Activated naive CD4-positive, alpha-beta T cell treated with anti-CD3 and anti-CD28 coated beads, Interleukin-2, amount 50 U/mL, for 24 hours (primary cell): ENCODE data around the gene BRWD1.
A peak's percentile ranks its signal among the peaks of the same experiment; 100 is the strongest.
"Not testable (repeated sequence)": the region's sequence is repeated elsewhere in the genome, so short reads cannot be mapped to it uniquely, and the experiment has no call there.

ENCODE experiments used
- H3K27ac Mint-ChIP-seq: one replicate; pipeline ENCODE4 v1.8.0; 2021; ENCODE audit warnings: mild to moderate bottlenecking, mixed read lengths
- H3K27me3 Mint-ChIP-seq: one replicate; pipeline ENCODE4 v1.8.0; 2021; ENCODE audit warnings: mixed read lengths
- H3K36me3 Mint-ChIP-seq: one replicate; pipeline ENCODE4 v1.8.0; 2021; ENCODE audit warnings: mixed read lengths
- H3K4me1 Mint-ChIP-seq: one replicate; pipeline ENCODE4 v1.8.0; 2021; ENCODE audit warnings: mixed read lengths
- H3K4me3 Mint-ChIP-seq: one replicate; pipeline ENCODE4 v1.8.0; 2021; ENCODE audit warnings: mild to moderate bottlenecking, mixed read lengths
- H3K9me3 Mint-ChIP-seq: one replicate; pipeline ENCODE4 v1.8.0; 2021; ENCODE audit warnings: mixed read lengths

Gene BRWD1

DNA sequence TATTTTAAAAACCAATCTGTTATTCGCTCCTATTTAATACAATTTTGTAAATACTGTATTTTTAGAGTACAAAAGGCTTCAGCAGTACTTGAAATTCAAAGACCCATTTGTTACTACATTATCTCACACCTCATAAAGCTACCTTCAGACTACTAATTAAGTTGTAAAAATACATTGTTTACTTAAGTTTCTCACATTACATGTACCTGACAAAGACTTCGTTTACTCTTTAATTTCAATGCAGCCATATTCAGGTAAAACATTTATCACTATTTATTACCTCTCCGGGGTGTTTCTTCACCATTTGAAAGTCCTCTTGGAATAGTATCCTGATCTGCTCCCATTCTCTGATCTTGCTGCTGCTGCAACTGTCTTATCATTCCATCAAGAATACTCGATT lies 55.2 kb downstream of the BRWD1 start:
- Mint-ChIP-seq H3K4me1 (peaks cover 11% of the 10 kb centered on the region), H3K9me3 (no peaks in the 10 kb centered on the region), H3K36me3 (peaks cover 11% of the 10 kb centered on the region), H3K27ac (no peak overlapping the region), H3K27me3 (no peaks in the 10 kb centered on the region), H3K4me3 (no peak overlapping the region)

DNA sequence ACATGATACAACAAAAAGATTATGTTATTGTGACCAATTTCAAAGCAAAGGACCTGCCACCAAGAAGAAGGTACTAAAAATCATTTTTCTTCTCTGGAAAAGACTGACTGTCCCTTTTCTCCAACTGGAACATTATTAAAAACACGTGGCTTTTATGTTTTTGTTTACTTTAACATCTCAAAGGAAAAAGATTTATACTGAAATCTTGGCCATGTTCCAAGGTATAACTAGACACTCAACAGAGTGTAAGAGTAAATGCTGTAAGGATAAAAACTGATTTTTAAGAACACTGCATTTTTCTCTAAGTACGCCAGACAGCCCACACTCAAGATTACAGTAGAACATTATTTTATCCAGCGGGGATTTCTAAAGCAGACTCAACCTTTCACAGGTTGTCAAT lies 62.1 kb downstream of the BRWD1 start:
- Mint-ChIP-seq H3K4me3 (no peak overlapping the region), H3K27ac (peak overlapping the region; percentile 35), H3K36me3 (peaks cover 5% of the 10 kb centered on the region), H3K9me3 (no peaks in the 10 kb centered on the region), H3K27me3 (no peaks in the 10 kb centered on the region), H3K4me1 (peaks cover 8% of the 10 kb centered on the region)

DNA sequence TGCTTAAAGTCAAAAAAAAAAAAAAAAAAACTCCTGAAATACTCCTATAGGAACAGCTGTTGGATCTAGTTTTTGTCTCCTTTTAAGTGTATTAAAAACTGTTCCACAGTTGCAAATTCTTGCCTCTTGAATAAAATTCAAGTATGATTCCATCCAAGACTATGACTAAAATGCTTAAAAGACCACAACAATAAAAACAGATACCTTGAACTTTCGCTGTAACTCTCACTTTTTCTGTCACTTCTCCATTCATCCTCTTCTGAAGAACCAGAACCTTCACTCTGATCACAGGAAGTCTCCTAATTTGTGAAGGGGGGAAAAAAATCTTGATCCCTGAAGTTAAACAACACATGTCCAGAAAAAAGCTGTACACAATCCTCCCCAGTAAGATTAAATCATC lies 75.2 kb downstream of the BRWD1 start:
- Mint-ChIP-seq H3K4me3 (no peak overlapping the region), H3K4me1 (peaks cover 39% of the 10 kb centered on the region), H3K27me3 (no peaks in the 10 kb centered on the region), H3K36me3 (peaks cover 22% of the 10 kb centered on the region), H3K27ac (peak overlapping the region; percentile 73), H3K9me3 (no peaks in the 10 kb centered on the region)

DNA sequence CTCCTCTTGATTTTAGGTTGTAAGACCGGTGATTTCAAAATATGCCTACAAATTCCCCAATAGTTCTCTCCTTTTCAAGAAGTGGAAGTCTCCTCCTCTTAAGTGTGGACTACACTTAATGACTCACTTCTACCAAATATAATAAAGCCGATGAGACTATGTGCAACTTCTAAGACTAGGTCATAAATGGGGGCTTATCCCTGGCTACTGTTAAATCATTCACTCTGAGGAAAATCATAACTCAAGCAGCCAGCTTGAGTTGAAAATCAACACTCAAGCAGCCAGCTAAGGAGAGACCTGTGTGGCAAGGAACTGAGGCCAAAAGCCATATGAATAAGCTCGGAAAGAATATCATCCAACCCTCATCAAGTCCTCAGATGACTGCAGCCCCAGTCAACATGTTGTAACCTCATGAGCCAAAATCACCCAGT lies 80.6 kb downstream of the BRWD1 start:
- no peaks in the 10 kb centered on the region for H3K9me3 Mint-ChIP-seq
- peaks cover 16% of the 10 kb centered on the region for H3K4me1 Mint-ChIP-seq
- H3K27me3 Mint-ChIP-seq, result no peaks in the 10 kb centered on the region
- no peak overlapping the region for H3K4me3 Mint-ChIP-seq
- peak overlapping the region; percentile 30 for H3K27ac Mint-ChIP-seq
- H3K36me3 Mint-ChIP-seq, result peaks cover 17% of the 10 kb centered on the region

DNA sequence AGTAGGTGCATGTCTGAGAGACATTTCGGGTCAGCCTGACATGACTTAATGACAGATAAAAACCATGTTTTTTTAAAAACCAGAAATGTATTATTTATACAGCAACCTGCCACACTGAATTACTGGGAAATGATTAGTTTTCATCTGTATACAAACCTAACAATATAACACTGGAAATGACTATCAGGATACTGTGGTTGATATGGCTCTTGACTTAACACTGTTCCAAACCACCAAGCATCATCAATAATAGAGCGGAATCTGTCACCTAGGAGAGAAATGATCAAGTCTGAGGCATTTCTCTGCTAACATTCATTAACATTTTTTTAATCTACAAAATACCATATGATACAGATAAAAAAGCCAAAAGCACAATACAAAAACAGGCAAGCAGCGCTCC lies 88.5 kb downstream of the BRWD1 start:
- Mint-ChIP-seq H3K27me3 (no peaks in the 10 kb centered on the region), H3K36me3 (peaks cover 26% of the 10 kb centered on the region), H3K4me3 (no peak overlapping the region)

DNA sequence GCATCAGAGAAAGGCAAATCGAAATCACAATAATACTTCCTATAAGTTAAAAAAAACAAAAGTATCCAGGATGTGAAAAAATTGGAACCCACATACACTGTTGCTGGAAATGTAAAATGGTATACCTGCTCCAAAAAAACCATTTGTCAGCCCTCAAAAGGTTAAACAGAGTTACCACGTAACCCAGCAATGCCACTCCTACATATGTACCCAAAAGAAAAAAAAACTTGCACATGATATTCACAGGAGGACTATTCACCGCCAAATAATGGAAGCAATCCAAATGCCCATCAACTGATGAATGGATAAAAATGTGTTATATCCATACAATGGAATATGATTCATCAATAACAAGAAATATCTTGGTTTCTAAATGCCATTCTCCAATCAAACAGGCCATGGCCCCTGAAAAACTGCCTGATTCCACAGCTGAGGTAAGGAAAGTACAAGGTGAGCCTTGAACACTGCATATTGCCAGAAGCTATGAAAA lies 91.4 kb downstream of the BRWD1 start:
- peaks cover 26% of the 10 kb centered on the region for H3K36me3 Mint-ChIP-seq
- H3K27ac Mint-ChIP-seq, result peak overlapping the region; percentile 46
- no peak overlapping the region for H3K4me3 Mint-ChIP-seq
- no peaks in the 10 kb centered on the region for H3K9me3 Mint-ChIP-seq
- peaks cover 21% of the 10 kb centered on the region for H3K4me1 Mint-ChIP-seq
- no peaks in the 10 kb centered on the region for H3K27me3 Mint-ChIP-seq

More for the DNA sequence above, 88.5 kb downstream of the BRWD1 start:
- Mint-ChIP-seq H3K9me3 (no peaks in the 10 kb centered on the region), H3K4me1 (peaks cover 15% of the 10 kb centered on the region), H3K27ac (peak overlapping the region; percentile 32)

DNA sequence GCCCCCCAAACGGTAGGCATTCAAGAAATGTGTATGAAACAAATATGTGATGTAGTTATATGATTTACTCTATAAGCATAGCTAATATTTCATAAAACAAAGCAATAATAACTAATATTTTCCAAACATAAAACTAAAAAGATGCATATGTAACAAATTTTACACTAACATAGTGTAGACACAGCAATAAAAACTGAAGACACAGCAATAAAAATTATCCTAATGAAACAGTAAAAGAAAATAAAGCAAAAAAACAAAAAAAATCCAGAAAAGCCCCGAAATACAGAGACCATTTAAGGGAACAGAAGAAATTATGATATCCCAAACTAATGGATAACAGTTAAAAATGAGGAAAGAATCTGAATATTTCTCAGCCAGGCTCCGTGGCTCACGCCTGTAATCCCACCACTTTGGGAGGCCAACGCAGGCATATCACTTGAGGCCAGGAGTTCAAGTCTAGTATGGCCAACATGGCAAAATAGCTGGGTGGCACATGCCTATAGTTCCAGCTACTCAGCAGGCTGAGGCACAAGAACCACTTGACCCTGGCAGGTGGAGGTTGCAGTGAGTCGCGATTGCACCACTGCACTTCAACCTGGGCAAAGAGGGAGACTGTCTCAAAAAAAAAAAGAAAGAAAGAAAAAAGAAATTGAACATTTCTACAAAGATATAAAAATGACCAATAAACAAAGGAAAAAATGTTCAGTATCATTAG lies 92.0 kb downstream of the BRWD1 start:
- no peak overlapping the region for H3K4me3 Mint-ChIP-seq
- H3K36me3 Mint-ChIP-seq, result peaks cover 25% of the 10 kb centered on the region
- no peak overlapping the region for H3K27ac Mint-ChIP-seq

DNA sequence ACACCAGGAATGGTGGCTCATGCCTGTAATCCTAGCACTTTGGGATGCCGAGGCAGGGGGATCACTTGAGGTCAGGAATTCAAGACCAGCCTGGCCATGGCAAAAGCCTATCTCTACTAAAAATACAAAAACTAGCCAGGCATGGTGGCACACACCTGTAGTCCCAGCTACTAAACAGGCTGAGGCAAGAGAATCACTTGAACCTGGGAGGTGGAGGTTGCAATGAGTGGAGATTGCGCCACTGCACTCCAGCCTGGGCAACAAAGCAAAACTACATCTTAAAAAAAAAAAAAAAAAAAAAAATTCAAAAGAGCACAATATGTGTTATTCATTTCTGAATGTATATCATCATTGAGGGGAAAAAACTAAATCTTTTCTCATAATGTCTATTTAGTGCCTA lies 92.6 kb downstream of the BRWD1 start:
- Mint-ChIP-seq H3K36me3 (peaks cover 25% of the 10 kb centered on the region), H3K4me1 (peaks cover 18% of the 10 kb centered on the region)
- not testable (repeated sequence) for H3K4me3 Mint-ChIP-seq, H3K27me3 Mint-ChIP-seq, H3K27ac Mint-ChIP-seq, H3K9me3 Mint-ChIP-seq

More for the DNA sequence above, 92.0 kb downstream of the BRWD1 start:
- Mint-ChIP-seq H3K4me1 (peaks cover 18% of the 10 kb centered on the region), H3K9me3 (no peaks in the 10 kb centered on the region), H3K27me3 (no peaks in the 10 kb centered on the region)

DNA sequence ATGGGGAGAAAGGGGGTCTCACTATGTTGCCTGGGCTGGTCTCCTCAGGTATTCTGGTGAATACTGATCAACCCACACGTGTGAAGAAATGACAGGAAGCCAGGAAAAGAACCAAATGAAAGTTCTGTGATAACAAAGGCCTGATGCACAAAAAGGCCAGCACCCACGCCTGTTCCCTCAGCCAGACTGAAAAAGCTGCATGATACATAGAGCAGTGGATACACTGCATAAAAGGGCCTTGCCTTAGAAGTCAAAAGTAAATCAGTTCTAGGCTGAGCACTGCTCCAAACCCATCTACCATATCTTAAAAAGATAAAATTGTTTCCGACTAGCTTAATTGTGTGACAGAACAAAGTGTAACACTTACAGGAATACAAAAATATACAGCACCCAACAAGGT lies 93.3 kb downstream of the BRWD1 start:
- Mint-ChIP-seq H3K27ac (no peak overlapping the region), H3K9me3 (no peaks in the 10 kb centered on the region)

DNA sequence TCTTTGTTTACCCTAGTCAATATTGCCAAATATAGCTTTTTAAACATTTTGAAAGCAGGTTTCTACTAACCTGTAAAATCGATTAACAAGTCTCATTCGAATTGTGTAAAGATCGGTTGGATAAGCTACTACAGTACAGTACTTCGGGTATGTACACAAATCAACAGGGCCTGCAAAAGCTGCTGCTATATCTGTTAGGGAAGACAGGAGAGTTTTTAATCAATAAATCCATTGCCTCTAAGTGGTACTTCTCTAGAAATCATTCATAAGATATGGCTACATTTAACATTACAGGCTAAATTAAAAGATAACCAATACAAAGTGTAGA lies 95.4 kb downstream of the BRWD1 start:
- no peak overlapping the region for H3K27ac Mint-ChIP-seq
- H3K4me3 Mint-ChIP-seq, result no peak overlapping the region
- H3K27me3 Mint-ChIP-seq, result no peaks in the 10 kb centered on the region
- peaks cover 16% of the 10 kb centered on the region for H3K36me3 Mint-ChIP-seq
- peaks cover 18% of the 10 kb centered on the region for H3K4me1 Mint-ChIP-seq
- H3K9me3 Mint-ChIP-seq, result no peaks in the 10 kb centered on the region

More for the DNA sequence above, 93.3 kb downstream of the BRWD1 start:
- Mint-ChIP-seq H3K4me1 (peaks cover 18% of the 10 kb centered on the region), H3K4me3 (no peak overlapping the region), H3K36me3 (peaks cover 25% of the 10 kb centered on the region), H3K27me3 (no peaks in the 10 kb centered on the region)

DNA sequence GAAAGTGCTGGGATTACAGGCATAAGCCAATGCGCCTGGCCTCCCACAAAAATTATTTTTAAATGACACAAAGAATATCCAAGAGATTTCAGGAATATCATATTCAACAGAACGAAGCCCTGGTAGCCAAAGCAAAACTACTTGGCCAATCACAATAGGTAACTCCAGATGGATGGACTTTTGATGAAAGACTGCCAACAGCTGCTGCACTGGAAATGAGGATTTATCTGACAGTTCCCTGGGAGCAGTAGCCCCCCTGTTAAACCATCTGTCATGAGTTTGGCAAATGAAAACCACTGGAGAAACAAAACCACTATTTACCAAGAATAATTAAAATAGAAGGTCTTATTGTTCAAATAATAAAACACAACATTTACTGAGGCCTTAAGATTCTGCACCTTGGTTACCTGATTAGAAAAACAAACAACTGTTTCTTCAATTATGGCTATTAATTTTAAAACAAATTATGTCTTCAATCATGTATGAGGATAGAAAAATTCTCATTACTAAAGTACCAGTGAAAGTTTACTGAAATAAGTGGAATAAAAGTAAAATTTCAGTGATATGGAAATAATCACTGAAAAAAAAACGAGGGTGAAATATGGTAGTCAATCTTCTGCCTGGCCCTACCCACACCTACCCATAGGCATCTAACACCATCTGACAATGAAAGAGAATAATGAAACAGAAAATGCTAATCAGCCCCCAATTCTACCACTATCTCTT lies 95.9 kb downstream of the BRWD1 start:
- H3K4me1 Mint-ChIP-seq, result peaks cover 14% of the 10 kb centered on the region
- peaks cover 13% of the 10 kb centered on the region for H3K36me3 Mint-ChIP-seq

DNA sequence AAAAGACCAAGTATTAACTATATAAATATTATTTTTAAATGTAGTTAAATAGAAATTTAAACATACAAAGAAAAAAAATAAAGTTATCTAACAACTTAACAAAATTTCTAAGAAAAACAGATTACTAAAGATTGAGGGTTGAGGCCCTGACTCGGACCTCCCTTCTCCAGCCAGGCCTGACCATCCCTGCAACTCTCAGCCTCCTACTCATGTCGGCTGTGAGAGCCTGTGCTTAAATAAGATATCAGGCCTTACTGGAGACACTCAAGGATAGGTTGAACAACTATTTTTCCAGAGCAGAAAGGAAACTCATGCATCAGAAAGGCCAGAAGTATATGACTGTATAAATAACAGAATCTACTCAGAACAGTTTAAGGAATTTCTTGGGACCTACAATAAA lies 97.1 kb downstream of the BRWD1 start:
- H3K4me3 Mint-ChIP-seq, result no peak overlapping the region
- no peaks in the 10 kb centered on the region for H3K27me3 Mint-ChIP-seq
- peaks cover 18% of the 10 kb centered on the region for H3K36me3 Mint-ChIP-seq
- H3K27ac Mint-ChIP-seq, result peak overlapping the region; percentile 68
- H3K4me1 Mint-ChIP-seq, result peaks cover 20% of the 10 kb centered on the region
- H3K9me3 Mint-ChIP-seq, result no peaks in the 10 kb centered on the region

More for the DNA sequence above, 95.9 kb downstream of the BRWD1 start:
- no peaks in the 10 kb centered on the region for H3K27me3 Mint-ChIP-seq
- H3K27ac Mint-ChIP-seq, result no peak overlapping the region
- no peaks in the 10 kb centered on the region for H3K9me3 Mint-ChIP-seq
- no peak overlapping the region for H3K4me3 Mint-ChIP-seq

DNA sequence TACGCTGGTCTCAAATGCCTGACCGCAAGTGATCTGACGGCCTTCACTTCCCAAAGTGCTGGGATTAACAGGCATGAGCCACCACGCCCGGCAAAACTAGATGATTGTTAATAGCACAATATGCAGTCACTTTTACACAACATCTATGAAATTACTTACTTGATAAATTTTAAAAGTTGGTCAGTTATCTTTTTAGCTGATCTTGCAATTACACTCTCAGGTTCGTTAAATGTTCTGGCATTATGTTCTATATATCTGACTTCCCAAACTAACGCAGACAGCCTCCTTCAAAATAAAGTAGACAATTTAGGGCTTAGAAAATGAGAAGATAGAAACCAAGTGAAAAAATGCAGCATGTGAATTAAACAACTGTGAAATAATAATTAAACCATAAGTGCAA lies 98.4 kb downstream of the BRWD1 start:
- Mint-ChIP-seq H3K27ac (no peak overlapping the region), H3K36me3 (peaks cover 24% of the 10 kb centered on the region), H3K27me3 (no peaks in the 10 kb centered on the region), H3K9me3 (no peaks in the 10 kb centered on the region), H3K4me3 (no peak overlapping the region), H3K4me1 (peaks cover 27% of the 10 kb centered on the region)

DNA sequence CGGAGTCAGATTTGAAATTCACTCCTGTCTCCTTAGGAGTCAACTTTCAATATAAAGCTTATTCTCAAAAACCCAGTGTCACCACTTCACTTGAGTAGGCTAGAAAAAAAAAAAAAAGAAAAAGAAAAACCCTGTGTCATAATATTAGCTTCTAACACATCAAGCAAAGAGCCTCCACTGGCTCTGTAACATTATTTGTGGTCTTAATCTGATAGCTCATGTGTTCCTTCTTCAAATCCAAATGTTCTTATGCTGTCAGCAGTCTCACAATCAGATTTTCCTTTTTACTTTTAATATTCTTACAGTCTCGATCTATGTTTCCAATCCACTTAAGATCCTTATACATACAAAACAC lies 104.1 kb downstream of the BRWD1 start:
- H3K36me3 Mint-ChIP-seq, result peaks cover 26% of the 10 kb centered on the region
- H3K27ac Mint-ChIP-seq, result peak overlapping the region; percentile 89
- H3K27me3 Mint-ChIP-seq, result no peaks in the 10 kb centered on the region
- H3K9me3 Mint-ChIP-seq, result no peaks in the 10 kb centered on the region
- H3K4me1 Mint-ChIP-seq, result peaks cover 44% of the 10 kb centered on the region
- peak overlapping the region; percentile 24 for H3K4me3 Mint-ChIP-seq

DNA sequence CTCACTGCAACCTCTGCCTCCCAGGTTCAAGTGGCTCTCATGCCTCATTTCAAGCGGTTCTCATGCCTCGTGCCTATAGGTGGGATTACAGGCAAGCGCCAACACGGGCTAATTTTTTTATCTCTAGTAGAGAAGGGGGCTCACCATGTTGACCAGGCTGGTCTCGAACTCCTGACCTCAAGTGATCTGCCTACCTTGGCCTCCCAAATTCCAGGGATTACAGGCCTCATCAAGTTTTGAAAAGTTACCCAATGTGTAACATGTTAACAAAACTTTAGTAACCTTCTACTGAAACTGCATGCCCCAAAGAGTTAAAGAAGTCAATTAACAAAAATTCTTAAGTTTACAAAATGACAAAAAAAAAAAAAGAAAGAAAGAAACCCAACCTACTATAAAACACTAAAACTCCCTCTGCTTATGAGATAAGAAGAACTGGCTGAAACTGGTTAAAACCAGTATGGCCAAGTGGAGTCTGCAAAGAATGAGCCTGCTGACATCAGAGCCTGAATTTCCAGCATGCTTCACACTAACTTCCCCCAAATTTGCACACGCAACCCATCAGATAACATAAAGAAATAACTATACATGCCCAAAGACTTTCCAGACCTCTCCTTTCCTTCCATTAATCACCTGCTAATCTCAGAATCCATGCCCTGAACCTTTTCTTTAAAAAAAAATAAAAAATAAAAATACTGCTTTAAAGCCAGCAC lies 104.7 kb downstream of the BRWD1 start:
- no peaks in the 10 kb centered on the region for H3K27me3 Mint-ChIP-seq
- peaks cover 26% of the 10 kb centered on the region for H3K36me3 Mint-ChIP-seq
- H3K4me3 Mint-ChIP-seq, result no peak overlapping the region
- H3K27ac Mint-ChIP-seq, result peak overlapping the region; percentile 92
- H3K9me3 Mint-ChIP-seq, result no peaks in the 10 kb centered on the region
- peaks cover 44% of the 10 kb centered on the region for H3K4me1 Mint-ChIP-seq

DNA sequence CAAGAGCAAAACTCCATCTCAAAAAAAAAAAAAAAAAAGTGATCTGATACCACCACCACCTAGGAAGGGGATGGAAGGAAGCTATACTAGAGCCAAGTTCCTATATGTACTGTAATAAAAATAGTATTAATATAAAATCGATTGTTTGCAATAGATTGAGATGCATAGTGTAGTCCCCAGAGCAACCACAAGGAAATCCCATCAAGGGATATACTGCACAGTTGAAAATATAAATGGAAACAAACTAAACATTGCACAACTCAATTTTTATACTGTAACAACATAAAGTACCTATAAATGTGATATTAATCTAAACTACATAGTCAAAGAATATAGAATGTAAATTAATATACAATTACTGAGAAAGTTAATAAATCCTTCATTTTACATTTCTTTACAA lies 109.3 kb downstream of the BRWD1 start:
- no peaks in the 10 kb centered on the region for H3K27me3 Mint-ChIP-seq
- H3K9me3 Mint-ChIP-seq, result no peaks in the 10 kb centered on the region
- no peak overlapping the region for H3K27ac Mint-ChIP-seq
- H3K36me3 Mint-ChIP-seq, result peaks cover 19% of the 10 kb centered on the region
- H3K4me1 Mint-ChIP-seq, result peaks cover 13% of the 10 kb centered on the region
- H3K4me3 Mint-ChIP-seq, result no peak overlapping the region
